PC-9 (cell line): ENCODE data around the gene ULBP1. TPM values are rescaled to one million over a fixed set of nuclear protein-coding genes. Genes with fewer than 3 reads are reported as not detected.
"Not testable (repeated sequence)": the region's sequence is repeated elsewhere in the genome, so short reads cannot be mapped to it uniquely, and the experiment has no call there.

Experiments used
- BruUV-seq: library from RNA; stranded (reverse); fragments of 400-500 nt; replicated peaks from 2 replicates; lab custom pipeline; 2021; lab: Mats Ljungman, UMichigan
- CTCF ChIA-PET: fragments of 300-600 bp; sonication (Branson Sonifier 250); formaldehyde crosslinking; loops from one replicate; lab custom pipeline; 2022; ENCODE audit warnings: antibody characterized with exemption; lab: Charles Lee
- POLR2A ChIA-PET: fragments of 300-600 bp; sonication (Branson Sonifier 250); formaldehyde crosslinking; loops from one replicate; lab custom pipeline; 2022; ENCODE audit warnings: antibody characterized with exemption; ENCODE audit not compliant: unreplicated experiment; lab: Charles Lee
- DNase-seq, 2 experiments: peaks; one replicate each; pipeline versions ENCODE4 v3.0.0 to v3.0.0-alpha.2; 2015 to 2022; ENCODE audit warnings: mixed read lengths in 1 of 2
- H2AFZ ChIP-seq: fragments of 200-600 bp; sonication (generic); 2 replicates; pipeline ENCODE4 v1.8.1; 2017; ENCODE audit warnings: antibody characterized with exemption
- H3F3A ChIP-seq: fragments of 200-600 bp; sonication (generic); 2 replicates; pipeline ENCODE4 v1.8.1; 2017; ENCODE audit warnings: antibody characterized with exemption, mild to moderate bottlenecking, low read depth; ENCODE audit not compliant: insufficient read depth
- H3K27ac ChIP-seq: fragments of 200-600 bp; sonication (generic); 2 replicates; pipeline ENCODE4 v1.6.1; 2016; ENCODE audit warnings: mixed run types
- H3K27me3 ChIP-seq: fragments of 200-600 bp; sonication (generic); 2 replicates; pipeline ENCODE4 v1.6.1; 2016; ENCODE audit warnings: low read depth, mixed run types; ENCODE audit not compliant: insufficient read depth
- H3K36me3 ChIP-seq: fragments of 200-600 bp; sonication (generic); 2 replicates; pipeline ENCODE4 v1.6.1; 2016; ENCODE audit warnings: low read depth, mixed run types
- H3K4me1 ChIP-seq: fragments of 200-600 bp; sonication (generic); replicated peaks from 2 replicates; pipeline ENCODE4 v1.6.1; 2016; ENCODE audit warnings: mixed run types; ENCODE audit not compliant: insufficient read depth
- H3K4me2 ChIP-seq: fragments of 200-600 bp; sonication (generic); 2 replicates; pipeline ENCODE4 v1.6.1; 2017; ENCODE audit warnings: mixed run types
- H3K4me3 ChIP-seq: fragments of 200-600 bp; sonication (generic); 2 replicates; pipeline ENCODE4 v1.6.1; 2016; ENCODE audit warnings: mixed run types
- H3K79me2 ChIP-seq: fragments of 200-600 bp; sonication (generic); 2 replicates; pipeline ENCODE4 v1.6.1; 2017; ENCODE audit warnings: low read depth, mixed run types
- H3K9me2 ChIP-seq: fragments of 200-600 bp; sonication (generic); 2 replicates; pipeline ENCODE4 v1.8.1; 2017; ENCODE audit warnings: mild to moderate bottlenecking; ENCODE audit not compliant: insufficient read depth
- H3K9me3 ChIP-seq: fragments of 200-600 bp; sonication (generic); 2 replicates; pipeline ENCODE4 v1.8.1; 2016; ENCODE audit warnings: low read depth; ENCODE audit not compliant: insufficient read depth
- H4K20me1 ChIP-seq: fragments of 200-600 bp; sonication (generic); 2 replicates; pipeline ENCODE4 v1.8.1; 2017; ENCODE audit not compliant: insufficient read depth
- CTCF ChIP-seq: fragments of 200-600 bp; sonication (generic); conservative IDR thresholded peaks from 2 replicates; pipeline ENCODE4 v1.6.1; 2017; ENCODE audit warnings: mixed run types, antibody characterized with exemption, mild to moderate bottlenecking, moderate library complexity
- EZH2 ChIP-seq: fragments of 200-600 bp; sonication (generic); IDR thresholded peaks from 2 replicates; pipeline ENCODE4 v1.8.0; 2017; ENCODE audit warnings: antibody characterized with exemption, low read depth
- intact Hi-C: fragments of 100-400 bp; cut with micrococcal nuclease; formaldehyde crosslinking; loops from one replicate; pipeline ENCODE4 v1.10.0; 2022; ENCODE audit not compliant: unreplicated experiment
- total RNA-seq: library from RNA; stranded (reverse); gene quantifications from 2 replicates; pipeline ENCODE4 v1.2.3, GENCODE V29; 2021

Gene ULBP1
- total RNA-seq, 1 experiment from 2014 or later = 3.3 TPM

GRCh38 chr6:149940672-149940982, 23.1 kb upstream of the ULBP1 start:
- CTCF ChIA-PET = no interaction called here

GRCh38 chr6:149941583-149942460, 21.9 kb upstream of the ULBP1 start, which contains the start of gene ULBP2:
ULBP2 (plus strand) TSS chr6:149942014; CDS start chr6:149942073, 59 bp downstream.
- ChIA-PET CTCF (no interaction called here), POLR2A (no interaction called here)
- no peaks in the 10 kb centered on the region for H3K36me3 ChIP-seq
- no peaks in the 10 kb centered on the region for H3K79me2 ChIP-seq
- no peak within 1 kb of the TSS for H3K27ac ChIP-seq
- no peaks in the 10 kb centered on the region; the same call in 1 of the 2 replicates for H3F3A ChIP-seq
- H3K9me3 ChIP-seq = no peaks in the 10 kb centered on the region
- peak; percentile 75 to 78 for DNase-seq
- TF ChIP-seq EZH2 = no peak
- no peak for TF ChIP-seq CTCF
- H3K9me2 ChIP-seq = no peaks in the 10 kb centered on the region
- intact Hi-C loops = no loop called here
- H3K4me2 ChIP-seq = peak within 1 kb of the TSS; percentile 91
- H3K4me3 ChIP-seq = peak within 1 kb of the TSS; percentile 83
- no peaks in the 10 kb centered on the region for H4K20me1 ChIP-seq
- peak within 1 kb of the TSS; percentile 94 for H2AFZ ChIP-seq
- TSS peak; percentile 22 for BruUV-seq
- no peaks in the 10 kb centered on the region for H3K27me3 ChIP-seq
- H3K4me1 ChIP-seq = 0 out of 2 replicates have a peak, but pooled peaks cover 5% of the 10 kb centered on the region

More at GRCh38 chr6:149940672-149940982, 23.1 kb upstream of the ULBP1 start:
- no TSS peak for BruUV-seq
- Histone ChIP-seq H3K4me1 (0 out of 2 replicates have a peak, but pooled peaks cover 5% of the 10 kb centered on the region), H4K20me1 (no peaks in the 10 kb centered on the region), H3K79me2 (no peaks in the 10 kb centered on the region), H2AFZ (no peak overlapping the region), H3F3A (no peaks in the 10 kb centered on the region; the same call in 1 of the 2 replicates), H3K9me2 (no peaks in the 10 kb centered on the region), H3K27ac (no peak overlapping the region), H3K4me2 (no peak overlapping the region), H3K9me3 (no peaks in the 10 kb centered on the region), H3K36me3 (no peaks in the 10 kb centered on the region), H3K4me3 (no peak overlapping the region), H3K27me3 (no peaks in the 10 kb centered on the region)
- POLR2A ChIA-PET = no interaction called here
- no peak for DNase-seq
- no peak for TF ChIP-seq CTCF
- no peak for TF ChIP-seq EZH2
- intact Hi-C loops = no loop called here

- intact Hi-C loops = no loop called here
- Histone ChIP-seq H3K79me2 (no peaks in the 10 kb centered on the region), H3K4me2 (peak overlapping the region; percentile 91), H3F3A (no peaks in the 10 kb centered on the region), H3K27me3 (no peaks in the 10 kb centered on the region), H4K20me1 (no peaks in the 10 kb centered on the region), H3K36me3 (no peaks in the 10 kb centered on the region), H3K4me1 (0 out of 2 replicates have a peak, but pooled peaks cover 5% of the 10 kb centered on the region), H3K4me3 (peak overlapping the region; percentile 83), H2AFZ (peak overlapping the region; percentile 94), H3K9me3 (no peaks in the 10 kb centered on the region), H3K27ac (no peak overlapping the region), H3K9me2 (no peaks in the 10 kb centered on the region)
- TF ChIP-seq EZH2 (no peak), CTCF (no peak)
- CTCF ChIA-PET = no interaction called here
- DNase-seq = no peak
- BruUV-seq = no TSS peak
- POLR2A ChIA-PET = no interaction called here
Observed at GRCh38 chr6:149942461-149942829, 21.3 kb upstream of the ULBP1 start.

- POLR2A ChIA-PET, H3K27ac ChIP-seq, H3K4me2 ChIP-seq, H3F3A ChIP-seq, H3K4me3 ChIP-seq, DNase-seq, H3K9me2 ChIP-seq, H4K20me1 ChIP-seq, H3K27me3 ChIP-seq, H3K79me2 ChIP-seq, H3K36me3 ChIP-seq, BruUV-seq, intact Hi-C loops, H2AFZ ChIP-seq, CTCF ChIA-PET, H3K9me3 ChIP-seq, H3K4me1 ChIP-seq: not testable (repeated sequence)
Observed at GRCh38 chr6:149943321-149943720, 20.4 kb upstream of the ULBP1 start.

GRCh38 chr6:149945276-149945675, 18.5 kb upstream of the ULBP1 start:
- H2AFZ ChIP-seq, H3K4me1 ChIP-seq, H3K79me2 ChIP-seq, intact Hi-C loops, POLR2A ChIA-PET, H3K27me3 ChIP-seq, CTCF ChIA-PET, H3K4me2 ChIP-seq, H3K9me2 ChIP-seq, H3K36me3 ChIP-seq, H4K20me1 ChIP-seq, H3K27ac ChIP-seq, H3K4me3 ChIP-seq, BruUV-seq, DNase-seq, H3K9me3 ChIP-seq, H3F3A ChIP-seq: not testable (repeated sequence)
